NCI-H748 (cell line): ENCODE measurements around the gene PRKAR1B.
"Not testable (repeated sequence)": the region's sequence is repeated elsewhere in the genome, so short reads cannot be mapped to it uniquely, and the experiment has no call there.

ENCODE experiments used
- DNase-seq: peaks from one replicate; lab custom pipeline; 2025; ENCODE audit not compliant: unreplicated experiment; lab: John Stamatoyannopoulos, UW

PRKAR1B gene

DNA sequence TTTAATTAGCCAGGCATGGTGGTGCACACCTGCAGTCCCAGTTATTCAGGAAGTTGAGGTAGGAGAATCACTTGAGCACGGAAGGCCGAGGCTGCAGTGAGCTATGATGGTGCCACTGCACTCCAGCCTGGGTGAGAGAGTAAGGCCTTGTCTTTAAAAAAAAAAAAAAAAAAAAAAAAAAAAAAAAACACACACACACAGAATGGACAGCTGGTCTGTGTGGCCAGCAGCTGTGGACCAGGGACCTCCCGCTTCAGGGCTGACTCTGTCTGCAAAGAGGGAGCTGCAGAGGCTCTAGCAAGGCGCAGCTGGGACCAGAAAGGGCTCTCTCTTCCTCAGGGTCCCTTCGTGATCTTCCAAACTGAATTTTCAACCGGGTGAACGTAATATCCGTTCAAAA lies 54.2 kb downstream of the PRKAR1B start:
- no peak for DNase-seq

DNA sequence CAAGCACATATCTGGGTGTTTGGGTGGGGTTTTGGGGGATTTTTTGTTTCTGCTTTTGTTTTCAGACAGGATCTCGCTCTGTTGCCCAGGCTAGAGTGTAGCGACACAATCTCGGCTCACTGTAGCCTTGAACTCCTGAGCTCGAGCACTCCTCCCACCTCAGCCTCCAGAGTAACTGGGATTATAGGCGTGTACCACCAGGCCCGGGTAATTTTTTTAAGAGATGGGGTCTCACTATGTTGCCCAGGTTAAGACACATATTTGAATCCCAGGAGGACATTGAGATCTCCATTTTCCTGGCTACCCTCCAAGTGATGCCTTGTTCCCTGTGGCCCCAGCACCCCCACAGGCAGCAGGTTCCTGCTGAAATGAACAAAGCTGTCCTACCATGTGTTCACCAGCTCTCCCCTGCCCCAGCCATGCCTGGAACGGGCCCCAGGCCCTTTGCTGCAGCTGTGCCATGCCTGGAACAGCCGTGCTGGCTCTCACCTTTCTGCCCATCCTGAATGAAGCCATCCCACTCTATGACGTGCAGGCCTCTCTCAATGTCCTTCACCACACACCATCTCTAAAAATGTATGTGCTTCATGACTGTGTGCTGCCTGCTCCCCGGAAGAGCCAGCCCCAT lies 55.6 kb downstream of the PRKAR1B start:
- no peak for DNase-seq

DNA sequence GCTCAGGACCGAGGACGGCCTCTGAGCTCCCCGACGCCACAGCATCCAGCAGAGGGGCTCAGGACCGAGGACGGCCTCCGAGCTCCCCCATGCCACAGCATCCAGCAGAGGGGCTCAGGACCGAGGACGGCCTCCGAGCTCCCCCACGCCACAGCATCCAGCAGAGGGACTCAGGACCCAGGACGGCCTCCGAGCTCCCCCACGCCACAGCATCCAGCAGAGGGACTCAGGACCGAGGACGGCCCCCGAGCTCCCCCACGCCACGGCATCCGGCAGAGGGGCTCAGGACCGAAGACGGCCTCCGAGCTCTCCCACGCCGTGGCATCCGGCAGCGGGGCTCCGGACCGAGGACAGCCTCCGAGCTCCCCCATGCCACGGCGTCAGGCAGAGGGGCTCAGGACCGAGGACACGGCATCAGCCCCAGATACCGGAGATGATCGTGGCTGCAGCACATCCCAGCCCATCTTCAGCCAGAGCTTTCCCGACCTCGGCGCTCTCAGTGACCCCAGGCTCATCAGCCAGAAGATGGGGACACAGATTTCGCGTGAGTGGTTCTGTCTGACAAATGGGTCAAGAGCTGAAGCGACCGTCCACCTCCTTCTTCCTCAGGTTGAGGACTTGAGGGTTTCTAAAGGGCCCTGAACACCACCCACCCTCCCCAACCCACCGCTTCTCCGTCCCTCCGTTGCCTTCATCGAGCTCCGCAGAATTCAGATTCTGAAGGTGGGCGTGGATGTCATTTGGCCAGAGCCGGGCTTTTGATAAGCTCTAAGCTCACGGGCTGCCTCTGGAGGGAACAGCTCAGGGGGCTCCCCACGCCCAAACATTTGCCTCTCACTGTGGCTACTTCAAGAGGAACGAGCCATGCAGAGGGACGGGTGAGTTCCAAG lies 56.3 kb downstream of the PRKAR1B start:
- DNase-seq, result no peak

DNA sequence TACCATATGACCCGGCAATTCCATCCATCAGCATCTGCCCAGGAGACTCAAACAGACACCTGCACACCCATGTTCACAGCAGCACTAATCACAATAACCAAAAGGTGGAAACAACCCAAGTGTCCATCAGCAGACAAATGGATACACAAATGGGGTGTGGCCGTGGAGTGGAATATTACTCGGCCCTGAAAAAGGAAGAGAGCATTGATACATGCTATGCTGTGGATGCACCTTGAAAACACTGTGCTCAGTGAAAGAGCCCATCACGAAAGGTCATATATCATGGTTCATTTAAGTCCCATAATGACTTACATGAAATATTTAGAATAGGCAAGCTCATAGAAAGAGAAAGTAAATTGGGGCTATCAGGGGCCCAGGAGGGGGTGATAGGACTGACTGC lies 58.1 kb downstream of the PRKAR1B start:
- DNase-seq, result no peak

DNA sequence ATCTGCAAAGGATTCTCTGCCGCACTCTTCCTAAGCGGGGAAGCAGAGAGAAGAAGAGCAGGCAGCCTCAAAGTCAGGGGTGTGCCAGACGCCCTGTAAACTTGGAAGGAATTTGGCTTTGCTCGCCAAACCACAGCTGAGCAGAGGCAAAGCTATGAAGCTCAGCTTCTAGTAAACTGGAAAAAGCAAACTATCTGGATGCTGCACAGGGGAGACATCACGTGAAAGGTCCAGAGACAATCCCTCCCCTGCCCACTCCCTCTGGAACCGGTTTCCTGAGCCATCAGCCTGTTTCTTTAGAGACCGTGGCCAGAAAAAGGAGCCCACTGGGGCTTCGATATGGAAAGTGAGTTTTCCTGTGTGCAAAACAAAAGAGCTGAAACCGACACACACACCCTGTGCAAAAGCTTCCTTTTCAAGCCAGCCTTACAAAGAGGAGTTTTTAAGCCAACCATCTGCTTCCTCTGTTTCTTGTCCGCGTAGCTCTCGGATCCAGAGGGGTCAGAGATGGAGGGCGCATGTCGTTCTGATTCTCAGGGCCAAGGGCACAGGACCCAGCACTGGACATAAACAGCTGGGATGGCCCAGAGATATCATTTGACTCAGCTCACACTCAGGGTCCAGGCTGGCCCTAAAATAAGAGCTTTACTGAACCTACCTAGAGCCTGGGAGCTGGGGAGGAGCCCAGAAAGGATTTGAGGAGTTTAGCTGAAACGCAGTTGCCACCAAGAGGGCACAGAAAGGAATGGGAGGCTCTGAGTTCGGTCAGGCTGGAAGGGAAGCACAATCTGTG lies 58.7 kb downstream of the PRKAR1B start:
- no peak for DNase-seq

DNA sequence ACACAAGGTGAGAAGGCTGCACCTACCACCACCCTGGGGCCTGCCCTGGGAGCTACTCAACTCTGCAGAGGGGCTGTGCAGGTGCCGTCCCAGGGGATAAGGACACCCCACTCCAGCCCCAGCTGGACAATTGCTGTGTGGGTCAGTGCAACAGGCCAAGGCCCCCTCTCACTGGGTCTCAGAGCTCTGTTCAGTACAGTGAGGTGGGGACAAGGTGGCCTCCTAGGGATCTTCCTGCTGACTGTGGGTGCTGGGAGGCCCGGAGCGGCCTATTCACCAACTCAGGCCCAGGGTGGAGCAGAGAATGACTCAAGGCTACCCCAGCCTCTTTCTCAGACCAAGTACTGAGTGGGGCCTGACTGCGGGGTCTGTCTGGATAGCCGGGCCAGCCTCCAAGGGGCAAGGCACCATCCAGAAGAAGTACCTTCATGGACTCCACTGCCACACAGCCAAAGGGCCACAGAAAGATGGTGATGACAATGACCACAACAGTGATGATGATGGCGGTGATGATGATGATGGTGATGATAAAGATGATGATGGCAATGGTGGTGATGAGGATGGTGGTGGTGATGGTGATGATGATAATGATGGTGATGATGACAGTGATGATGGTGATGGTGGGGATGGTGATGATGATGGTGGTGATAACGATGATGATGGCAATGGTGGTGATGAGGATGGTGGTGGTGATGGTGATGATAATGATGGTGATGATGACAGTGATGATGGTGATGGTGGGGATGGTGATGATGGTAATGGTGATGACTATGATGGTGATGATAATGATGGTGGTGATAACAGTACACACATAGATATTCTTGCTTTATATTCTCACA lies 60.4 kb downstream of the PRKAR1B start:
- DNase-seq, result no peak

DNA sequence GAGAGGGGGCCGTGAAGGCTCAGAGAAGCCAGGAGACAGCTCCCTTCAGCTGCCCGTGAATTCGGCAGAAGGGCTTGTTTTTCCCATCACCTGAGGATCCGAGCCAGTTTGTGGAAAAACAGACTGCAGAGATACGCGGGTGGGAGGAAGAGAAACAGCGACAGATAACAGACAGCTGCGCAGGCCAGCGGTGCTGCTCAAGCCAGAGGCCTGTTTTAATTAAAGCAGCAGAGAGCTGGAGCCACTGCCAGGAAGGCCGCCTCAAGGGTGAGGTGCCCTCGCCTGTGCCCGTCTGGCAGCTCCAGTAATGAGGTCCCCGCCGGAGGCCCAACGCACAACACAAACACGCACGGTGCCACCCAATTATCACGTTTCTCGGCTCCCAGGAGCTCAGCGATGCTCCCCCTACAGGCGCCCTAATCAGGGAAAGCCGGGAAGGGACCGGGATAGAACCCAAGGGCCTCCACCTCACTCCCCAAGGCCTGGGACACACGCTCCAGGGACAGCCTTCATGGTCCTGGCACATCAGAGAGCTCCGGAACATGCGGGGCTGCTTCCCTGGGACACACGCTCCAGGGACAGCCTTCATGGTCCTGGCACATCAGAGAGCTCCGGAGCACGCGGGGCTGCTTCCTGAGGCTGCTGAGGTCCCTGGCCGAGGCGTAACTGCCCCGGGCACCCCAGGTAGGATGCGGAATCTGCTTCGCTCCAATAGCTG lies 61.2 kb downstream of the PRKAR1B start:
- DNase-seq, result no peak

DNA sequence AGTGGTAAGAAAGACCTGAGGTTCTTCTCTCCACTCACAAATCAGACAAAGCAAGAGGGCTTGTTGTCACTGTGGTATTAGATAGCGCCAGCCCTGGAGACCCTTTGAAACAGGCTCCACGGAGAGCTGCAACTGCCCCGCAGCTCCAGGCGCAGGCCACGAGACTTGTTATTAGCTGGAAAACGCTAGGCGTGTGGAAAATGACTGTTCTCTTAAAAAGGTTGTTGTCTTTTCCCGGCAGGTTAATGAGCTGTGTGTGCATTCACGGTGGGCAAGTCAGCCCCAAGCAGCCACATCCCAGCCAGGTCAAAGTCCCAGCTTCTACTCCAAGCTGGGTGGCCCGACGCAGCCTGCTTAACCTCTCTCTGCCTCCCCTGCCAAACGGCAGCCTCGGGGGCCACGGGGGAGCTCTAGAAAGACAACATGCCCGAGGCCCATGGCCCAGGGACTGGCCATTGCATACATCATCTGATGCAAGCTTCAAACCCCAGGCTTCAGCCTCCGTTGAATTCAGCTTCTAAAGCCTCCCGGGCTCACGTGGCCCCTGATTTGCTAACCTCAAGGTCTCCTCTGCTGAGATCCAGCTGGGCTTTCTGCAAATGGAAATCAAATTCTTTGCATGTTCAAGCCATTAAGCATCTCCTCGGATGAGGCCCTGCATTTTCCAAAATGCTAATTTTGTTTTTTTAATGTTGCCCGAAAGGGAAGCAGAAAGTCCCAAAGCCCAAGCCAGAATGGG lies 61.9 kb downstream of the PRKAR1B start:
- DNase-seq, result no peak

DNA sequence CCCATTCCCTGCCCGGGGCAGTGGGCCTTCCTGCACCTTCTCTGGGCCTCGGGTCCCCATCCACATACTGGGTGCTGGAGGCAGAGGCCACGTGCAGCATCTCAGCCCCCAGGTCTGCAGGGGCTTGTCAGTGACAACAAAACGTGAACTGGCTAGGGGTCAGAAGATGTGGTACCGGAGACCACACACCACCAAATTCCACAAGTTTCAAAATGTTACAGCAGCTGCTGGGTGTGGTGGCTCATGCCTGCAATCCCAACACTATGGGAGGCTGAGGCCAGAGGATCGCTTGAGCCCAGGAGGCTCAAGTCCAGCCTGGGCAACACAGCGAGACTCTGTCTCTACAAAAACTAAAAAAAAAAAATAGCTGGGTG lies 62.7 kb downstream of the PRKAR1B start:
- no peak for DNase-seq

DNA sequence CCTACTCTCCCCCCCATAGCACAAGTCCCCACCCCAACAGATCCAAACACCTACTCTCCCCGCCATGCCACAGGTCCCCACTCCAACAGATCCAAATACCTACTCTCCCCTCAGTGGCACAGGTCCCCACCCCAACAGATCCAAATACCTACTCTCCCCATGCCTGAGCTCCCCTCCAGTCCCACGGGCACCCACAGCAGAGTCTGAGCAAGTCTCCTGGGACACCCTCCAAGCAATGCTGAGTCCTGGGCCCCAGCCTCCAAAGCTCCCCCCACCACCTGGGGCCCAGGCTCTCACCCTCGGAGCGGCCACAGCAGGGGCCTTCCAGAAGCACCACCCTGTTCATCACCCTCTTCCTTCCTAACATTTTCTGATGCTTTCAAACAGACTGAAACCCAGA lies 64.5 kb downstream of the PRKAR1B start:
- DNase-seq, result no peak

DNA sequence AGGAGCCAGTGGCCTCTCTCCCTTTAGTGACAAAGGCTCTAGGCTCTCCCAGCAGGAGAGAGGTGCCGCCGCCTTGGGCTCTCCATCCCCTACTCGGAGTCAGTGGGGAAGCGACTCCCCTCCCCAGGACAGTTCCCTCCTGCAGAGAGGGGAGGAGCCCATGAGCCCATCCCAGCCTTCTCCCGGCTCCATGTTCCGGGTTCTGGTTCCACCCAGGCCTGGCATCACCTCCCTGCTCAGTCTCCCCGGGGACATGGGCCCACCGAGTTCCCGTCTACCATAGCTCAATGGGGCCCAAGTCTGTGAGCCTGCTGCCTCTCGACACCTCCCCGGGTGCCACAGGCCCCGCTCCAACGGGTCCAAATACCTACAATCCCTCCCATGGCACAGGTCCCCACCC lies 67.1 kb downstream of the PRKAR1B start:
- DNase-seq, result no peak

DNA sequence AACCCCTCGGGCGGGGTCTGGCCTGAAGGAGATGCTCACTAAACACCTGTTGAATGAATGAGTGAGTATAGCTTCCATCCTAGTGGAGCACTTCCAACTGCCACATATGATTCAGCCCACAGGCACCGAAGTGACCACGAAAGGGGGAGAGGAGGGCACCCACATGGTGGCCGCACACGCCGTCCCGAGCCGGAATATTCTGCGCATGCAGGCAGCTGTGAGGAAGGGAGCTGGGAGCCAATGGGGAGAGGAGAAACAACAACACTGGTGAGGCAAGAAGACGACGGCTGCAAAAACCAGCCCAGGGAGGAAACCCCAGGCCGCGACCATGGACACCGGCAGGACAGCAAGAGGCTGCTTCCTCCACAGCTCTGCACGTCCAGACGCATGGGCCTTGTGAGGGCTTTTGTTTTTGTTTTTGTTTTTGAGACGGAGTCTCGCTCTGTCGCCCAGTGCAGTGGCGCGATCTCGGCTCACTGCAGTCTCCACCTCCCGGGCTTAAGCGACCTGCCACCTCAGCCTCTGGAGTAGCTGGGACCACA lies 67.7 kb downstream of the PRKAR1B start:
- DNase-seq, result no peak

DNA sequence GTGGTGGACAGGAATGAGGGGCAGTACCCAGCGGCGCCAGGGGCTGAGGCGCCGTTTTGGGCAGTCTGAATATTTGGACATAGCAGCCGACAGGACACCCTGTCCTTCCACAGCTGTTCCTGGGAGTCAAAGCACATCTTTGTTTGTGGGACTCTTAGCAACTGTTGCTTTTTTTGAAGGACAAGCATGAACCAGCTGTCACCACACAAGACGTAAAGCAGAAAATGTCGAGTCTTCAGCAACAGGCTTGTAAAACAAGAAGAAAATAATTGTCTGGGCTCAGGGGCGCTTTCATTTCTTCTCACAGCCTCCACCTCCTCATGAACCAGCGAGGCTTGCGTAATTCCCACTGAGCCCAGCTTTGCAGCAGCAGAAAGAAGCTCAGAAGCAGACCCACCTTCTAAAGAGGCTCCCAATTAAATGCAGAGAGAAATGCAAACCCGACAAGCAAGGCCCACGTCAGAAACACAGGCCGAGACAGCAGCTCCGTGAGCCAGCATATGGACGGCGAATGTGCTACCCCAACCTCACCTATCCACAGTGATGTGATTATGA lies 69.4 kb downstream of the PRKAR1B start:
- no peak for DNase-seq

DNA sequence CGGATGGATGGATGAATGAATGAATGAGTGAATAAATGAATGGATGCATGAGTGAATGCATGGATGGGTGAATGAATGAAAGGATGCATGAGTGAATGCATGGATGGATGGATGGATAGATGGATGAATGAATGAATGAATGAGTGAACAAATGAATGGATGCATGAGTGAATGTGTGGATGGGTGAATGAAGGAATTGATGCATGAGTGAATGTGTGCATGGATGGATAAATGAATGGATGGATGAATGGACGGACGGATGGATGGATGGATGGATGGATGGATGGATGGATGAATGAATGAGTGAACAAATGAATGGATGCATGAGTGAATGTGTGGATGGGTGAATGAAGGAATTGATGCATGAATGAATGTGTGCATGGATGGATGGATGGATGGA lies 70.1 kb downstream of the PRKAR1B start:
- DNase-seq, result not testable (repeated sequence)

DNA sequence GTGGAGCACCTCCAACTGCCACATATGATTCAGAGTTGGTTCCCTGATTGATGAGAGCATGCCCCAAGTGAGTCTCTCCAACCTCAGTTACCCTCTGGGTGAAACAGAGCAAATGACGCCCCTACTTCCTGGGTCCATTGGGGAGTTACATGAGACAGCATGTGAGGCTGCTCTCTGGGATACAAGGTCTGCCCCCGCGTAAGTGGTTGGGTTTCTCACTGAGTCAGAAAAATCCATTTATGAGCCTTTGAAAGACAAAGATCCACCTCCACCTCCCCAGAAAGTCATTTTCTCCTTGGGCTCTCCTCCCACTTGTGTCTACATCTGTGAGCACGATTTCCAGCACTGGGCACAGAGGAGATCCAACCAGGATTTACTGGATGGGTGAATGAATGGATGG lies 71.3 kb downstream of the PRKAR1B start:
- DNase-seq, result no peak

DNA sequence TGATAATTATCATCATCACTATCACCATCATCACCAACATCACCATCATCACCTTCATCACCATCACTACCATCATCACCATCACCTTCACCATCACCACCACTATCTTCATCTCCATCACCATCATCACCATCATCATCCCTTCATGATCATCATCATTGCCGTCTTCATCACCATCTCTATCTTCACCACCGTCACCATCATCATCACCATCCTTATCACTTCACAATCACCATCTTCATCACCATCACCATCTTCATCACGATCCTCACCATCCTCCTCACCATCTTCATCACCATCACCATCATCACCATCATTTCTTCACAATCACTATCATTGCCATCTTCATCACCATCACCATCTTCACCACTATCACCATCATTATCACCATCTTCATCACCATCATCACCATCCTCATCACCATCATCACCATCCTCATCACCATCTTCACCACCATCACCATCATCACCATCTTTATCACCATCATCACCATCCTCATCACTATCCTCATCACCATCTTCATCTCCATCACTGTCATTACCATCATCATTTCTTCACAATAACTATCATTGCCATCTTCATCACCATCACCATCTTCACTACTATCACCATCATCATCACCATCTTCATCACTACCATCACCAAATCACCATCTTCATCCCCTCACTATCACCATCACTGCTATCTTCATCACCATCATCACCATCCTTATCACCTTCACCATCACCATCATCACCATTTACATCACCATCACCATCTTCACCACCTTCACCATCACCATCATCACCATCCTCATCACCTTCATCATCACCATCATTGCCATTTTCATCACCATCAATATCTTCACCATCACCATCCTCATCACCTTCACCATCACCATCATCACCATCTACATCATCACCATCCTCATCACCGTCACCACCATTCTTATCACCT lies 73.0 kb downstream of the PRKAR1B start:
- no peak for DNase-seq

DNA sequence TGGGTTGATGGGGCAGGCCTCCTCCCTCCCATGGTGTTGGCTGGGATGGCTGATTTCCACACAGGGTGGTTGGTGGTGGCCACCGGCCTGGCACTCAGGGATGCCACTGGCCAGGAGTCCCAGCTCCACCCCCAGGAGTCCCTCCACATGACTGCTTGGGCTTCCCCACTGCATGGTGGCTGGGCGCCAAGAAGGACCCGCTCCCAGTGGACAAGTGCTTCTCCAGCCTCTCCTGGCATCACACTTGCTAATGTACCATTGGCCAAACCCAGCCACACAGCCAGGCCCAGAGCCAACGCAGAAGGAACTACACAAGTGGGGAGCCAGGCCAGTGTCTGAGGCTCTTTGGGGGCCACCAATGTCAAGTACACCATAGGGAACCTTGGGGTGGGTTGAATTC lies 74.2 kb downstream of the PRKAR1B start:
- no peak for DNase-seq

DNA sequence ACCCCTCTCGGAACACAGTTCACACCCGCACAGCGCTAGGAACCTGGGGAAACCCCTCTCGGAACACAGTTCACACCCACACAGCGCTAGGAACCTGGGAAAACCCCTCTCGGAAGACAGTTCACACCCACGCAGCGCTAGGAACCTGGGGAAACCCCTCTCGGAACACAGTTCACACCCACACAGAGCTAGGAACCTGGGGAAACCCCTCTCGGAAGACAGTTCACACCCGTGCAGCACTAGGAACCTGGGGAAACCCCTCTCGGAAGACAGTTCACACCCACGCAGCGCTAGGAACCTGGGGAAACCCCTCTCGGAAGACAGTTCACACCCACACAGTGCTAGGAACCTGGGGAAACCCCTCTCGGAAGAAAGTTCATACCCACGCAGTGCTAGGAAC lies 74.9 kb downstream of the PRKAR1B start:
- DNase-seq, result not testable (repeated sequence)
